HepG2 (cell line): ENCODE results near the gene PLPP3. TPM values are rescaled to one million over a fixed set of nuclear protein-coding genes. Genes with fewer than 3 reads are reported as not detected.

ENCODE experiments used
- BRF2 ChIP-seq: sonication (generic); formaldehyde crosslinking; IDR thresholded peaks from 2 replicates; pipeline ENCODE4 v1.8.1; 2022; ENCODE audit warnings: mild to moderate bottlenecking, missing genetic modification reagents
- FOXA1 ChIP-seq, 2 experiments: fragments of 450-650 bp in 1 of 2; sonication (generic) in 1 of 2; formaldehyde crosslinking in 1 of 2; IDR thresholded peaks; 2 replicates each; pipeline versions ENCODE4 v1.4.0 to v1.6.1; 2016 to 2020; ENCODE audit warnings: missing genetic modification reagents in 1 of 2
- GMEB1 ChIP-seq: sonication (generic); formaldehyde crosslinking; IDR thresholded peaks from 2 replicates; pipeline ENCODE4 v1.5.1; 2020; ENCODE audit warnings: missing genetic modification reagents, mild to moderate bottlenecking, borderline replicate concordance
- IRF1 ChIP-seq: sonication (generic); formaldehyde crosslinking; IDR thresholded peaks from 2 replicates; pipeline ENCODE4 v1.4.0; 2020; ENCODE audit warnings: low read depth, mild to moderate bottlenecking, missing genetic modification reagents
- MNT ChIP-seq: fragments of 450-650 bp; IDR thresholded peaks from 2 replicates; pipeline ENCODE4 v1.6.1; 2016
- MYPOP ChIP-seq: sonication (generic); formaldehyde crosslinking; IDR thresholded peaks from 2 replicates; pipeline ENCODE4 v1.8.1; 2023; ENCODE audit warnings: mild to moderate bottlenecking, moderate library complexity, missing genetic modification reagents
- PAX8 ChIP-seq: sonication (generic); formaldehyde crosslinking; IDR thresholded peaks from 2 replicates; pipeline ENCODE4 v1.8.0; 2022; ENCODE audit warnings: mild to moderate bottlenecking, missing genetic modification reagents, borderline replicate concordance
- POLR2AphosphoS5 ChIP-seq: IDR thresholded peaks from 2 replicates; pipeline ENCODE4 v1.6.1; 2012; ENCODE audit warnings: low read depth, low read length
- SIX4 ChIP-seq: sonication (generic); formaldehyde crosslinking; IDR thresholded peaks from 2 replicates; pipeline ENCODE4 v1.4.0; 2020; ENCODE audit warnings: missing genetic modification reagents
- SRF ChIP-seq: IDR thresholded peaks from 2 replicates; pipeline ENCODE4 v1.6.1; 2011; ENCODE audit warnings: mild to moderate bottlenecking, low read depth, low read length, moderate library complexity
- TBX2 ChIP-seq: sonication (generic); formaldehyde crosslinking; IDR thresholded peaks from 2 replicates; pipeline ENCODE4 v1.5.0; 2020; ENCODE audit warnings: missing genetic modification reagents, mild to moderate bottlenecking, borderline replicate concordance
- TIGD3 ChIP-seq: sonication (generic); formaldehyde crosslinking; IDR thresholded peaks from 2 replicates; pipeline ENCODE4 v1.5.1; 2020; ENCODE audit warnings: mild to moderate bottlenecking, missing genetic modification reagents, borderline replicate concordance
- ZFP62 ChIP-seq: sonication (generic); formaldehyde crosslinking; IDR thresholded peaks from 2 replicates; pipeline ENCODE4 v1.4.0; 2020; ENCODE audit warnings: missing genetic modification reagents
- ZKSCAN8 ChIP-seq: IDR thresholded peaks from 2 replicates; pipeline ENCODE4 v1.6.1; 2016; ENCODE audit warnings: borderline replicate concordance, missing genetic modification reagents, missing compliant biosample characterization
- ZMYM4 ChIP-seq: sonication (generic); formaldehyde crosslinking; IDR thresholded peaks from 2 replicates; pipeline ENCODE4 v1.8.1; 2023; ENCODE audit warnings: mild to moderate bottlenecking, missing genetic modification reagents
- ZNF260 ChIP-seq: sonication (generic); formaldehyde crosslinking; IDR thresholded peaks from 2 replicates; pipeline ENCODE4 v1.4.0; 2020; ENCODE audit warnings: missing genetic modification reagents, low read depth, mild to moderate bottlenecking, borderline replicate concordance
- ZNF574 ChIP-seq: sonication (generic); formaldehyde crosslinking; IDR thresholded peaks from 2 replicates; pipeline ENCODE4 v1.4.0; 2020; ENCODE audit warnings: missing genetic modification reagents
- ZNF614 ChIP-seq: IDR thresholded peaks from 2 replicates; pipeline ENCODE4 v1.6.1; 2018; ENCODE audit warnings: missing biosample characterization, missing genetic modification reagents, inconsistent platforms, borderline replicate concordance
- ZNF652 ChIP-seq: IDR thresholded peaks from 2 replicates; pipeline ENCODE4 v1.6.1; 2016; ENCODE audit warnings: low read depth, borderline replicate concordance
- polyA plus RNA-seq, 8 experiments: library from polyadenylated mRNA; depleted of rRNA in 3 of 8; stranded (reverse) in 7 of 8; unstranded in 1 of 8; fragments of >200 nt; fragmentation: Illumina TruSeq in 4 of 8; extraction: Trizol in 4 of 8; gene quantifications; 2 replicates each; pipeline versions ENCODE4 v1.2.1 to v1.2.3, GENCODE V29; 2011 to 2016; ENCODE audit warnings: low read depth in 4 of 8, missing spikeins in 1 of 8, mixed read lengths in 1 of 8; ENCODE audit not compliant: insufficient read depth in 1 of 8
- total RNA-seq, 5 experiments: library from RNA; depleted of rRNA; stranded (reverse); fragments of >200 nt; fragmentation: Illumina TruSeq; extraction: Trizol; gene quantifications; 2 replicates each; pipeline ENCODE4 v1.2.3, GENCODE V29; 2016; ENCODE audit warnings: low read depth in 1 of 5

The PLPP3 gene
- total and polyA plus RNA-seq, 2 of the 13 experiments (the other 11 are each of a cell fraction or from before 2014, with no cell fraction given), result 49.7 to 65.8 TPM

GRCh38 chr1:56569661-56570060 is 9.7 kb downstream of the PLPP3 start (continued):
- peak; percentile 21; the same call in 1 of the 2 replicates for TF ChIP-seq GMEB1 (CRISPR knock-in tag)
- peak; percentile 83; the same call in 1 of the 2 replicates for TF ChIP-seq TBX2 (CRISPR knock-in tag)
- TF ChIP-seq BRF2, result no peak
- no peak for TF ChIP-seq ZNF260 (CRISPR knock-in tag)
- TF ChIP-seq FOXA1 (IDR thresholded peaks at IDR 0.05), result peak; percentile 74
- TF ChIP-seq FOXA1 (CRISPR knock-in tag; IDR thresholded peaks at IDR 0.05), result peak; percentile 98
- peak; percentile 67 for TF ChIP-seq SRF
- TF ChIP-seq ZMYM4 (CRISPR knock-in tag), result peak; percentile 82
- no peak for TF ChIP-seq PAX8 (CRISPR knock-in tag)
- no peak for TF ChIP-seq TIGD3 (CRISPR knock-in tag)
- peak; percentile 83 for TF ChIP-seq SIX4 (CRISPR knock-in tag)
- peak; percentile 74 for TF ChIP-seq ZNF574 (CRISPR knock-in tag)
- peak; percentile 79; the same call in 1 of the 2 replicates for TF ChIP-seq ZKSCAN8 (CRISPR knock-in tag)
- peak; percentile 43; the same call in 1 of the 2 replicates for TF ChIP-seq MYPOP
- TF ChIP-seq ZNF652 (CRISPR knock-in tag), result peak; percentile 47; the same call in 1 of the 2 replicates
- no peak for TF ChIP-seq ZFP62 (CRISPR knock-in tag)
- no peak for TF ChIP-seq IRF1 (CRISPR knock-in tag)
- TF ChIP-seq MNT, result no peak
- TF ChIP-seq ZNF614 (CRISPR knock-in tag), result peak; percentile 74
- TF ChIP-seq POLR2AphosphoS5, result no peak
